Loucy (cell line): Measurements from ENCODE around the gene PSMC3.

Experiments used
- H2AFZ ChIP-seq: fragments of 200-600 bp; sonication (generic); 2 replicates; pipeline ENCODE4 v1.6.0; 2016; ENCODE audit warnings: antibody characterized with exemption, mild to moderate bottlenecking, low read length, moderate library complexity
- H3F3A ChIP-seq: fragments of 200-600 bp; 2 replicates; pipeline ENCODE4 v1.6.0; 2016; ENCODE audit warnings: antibody characterized with exemption, low read depth, mild to moderate bottlenecking
- H3K27me3 ChIP-seq: fragments of 200-600 bp; sonication (generic); 2 replicates; pipeline ENCODE4 v1.6.1; 2014; ENCODE audit warnings: low read length, mild to moderate bottlenecking; ENCODE audit not compliant: insufficient read depth, poor library complexity, severe bottlenecking
- H3K36me3 ChIP-seq: fragments of 200-600 bp; sonication (generic); 2 replicates; pipeline ENCODE4 v1.6.1; 2016; ENCODE audit warnings: low read length; ENCODE audit not compliant: insufficient read depth
- H3K4me1 ChIP-seq: fragments of 200-600 bp; sonication (generic); 2 replicates; pipeline ENCODE4 v1.5.1; 2014; ENCODE audit warnings: low read length, mild to moderate bottlenecking; ENCODE audit not compliant: insufficient read depth, poor library complexity, severe bottlenecking
- H3K4me2 ChIP-seq: fragments of 200-600 bp; sonication (generic); 2 replicates; pipeline ENCODE4 v1.6.0; 2014; ENCODE audit warnings: antibody characterized with exemption, low read length, low read depth, mild to moderate bottlenecking; ENCODE audit not compliant: poor library complexity, severe bottlenecking
- H3K4me3 ChIP-seq: fragments of 200-600 bp; sonication (generic); 2 replicates; pipeline ENCODE4 v1.5.1; 2014; ENCODE audit warnings: low read length, mild to moderate bottlenecking, mixed read lengths; ENCODE audit not compliant: poor library complexity, severe bottlenecking
- H3K79me2 ChIP-seq: fragments of 200-600 bp; sonication (generic); 2 replicates; pipeline ENCODE4 v1.6.1; 2014; ENCODE audit warnings: low read length; ENCODE audit not compliant: insufficient read depth
- H3K9ac ChIP-seq: fragments of 200-600 bp; sonication (generic); 2 replicates; pipeline ENCODE4 v1.6.0; 2014; ENCODE audit warnings: mild to moderate bottlenecking, low read depth, low read length, moderate library complexity; ENCODE audit not compliant: poor library complexity, severe bottlenecking
- H3K9me2 ChIP-seq: fragments of 200-600 bp; sonication (generic); replicated peaks from 2 replicates; pipeline ENCODE4 v1.6.1; 2016; ENCODE audit warnings: low read depth, low read length, mixed read lengths
- H3K9me3 ChIP-seq: fragments of 200-600 bp; sonication (generic); 2 replicates; pipeline ENCODE4 v1.6.1; 2014; ENCODE audit warnings: mild to moderate bottlenecking, antibody characterized with exemption, low read length, low read depth; ENCODE audit not compliant: insufficient read depth
- H4K20me1 ChIP-seq: fragments of 200-600 bp; sonication (generic); 2 replicates; pipeline ENCODE4 v1.6.0; 2014; ENCODE audit warnings: antibody characterized with exemption, low read length, mild to moderate bottlenecking; ENCODE audit not compliant: insufficient read depth, poor library complexity, severe bottlenecking
- CTCF ChIP-seq: fragments of 200-600 bp; sonication (generic); conservative IDR thresholded peaks from 2 replicates; pipeline ENCODE4 v1.5.1; 2014; ENCODE audit warnings: mild to moderate bottlenecking, antibody characterized with exemption, low read length
- EZH2phosphoT487 ChIP-seq: fragments of 200-600 bp; IDR thresholded peaks from 2 replicates; pipeline ENCODE4 v1.6.1; 2018; ENCODE audit warnings: antibody characterized with exemption, mild to moderate bottlenecking, moderate library complexity, borderline replicate concordance

The PSMC3 gene

GRCh38 chr11:47433157-47433556 lies 6.9 kb upstream of the PSMC3 start:
- TF ChIP-seq CTCF (no peak), EZH2phosphoT487 (no peak)
- Histone ChIP-seq H3K36me3 (no peaks in the 10 kb centered on the region), H3K9me3 (no peaks in the 10 kb centered on the region), H3K9me2 (no peaks in the 10 kb centered on the region), H3K4me3 (no peak overlapping the region), H2AFZ (no peak overlapping the region), H3K9ac (no peak overlapping the region), H3K4me2 (no peak overlapping the region), H4K20me1 (no peaks in the 10 kb centered on the region), H3K27me3 (no peaks in the 10 kb centered on the region), H3K4me1 (no peaks in the 10 kb centered on the region), H3F3A (no peaks in the 10 kb centered on the region), H3K79me2 (no peaks in the 10 kb centered on the region)

- H3K4me2 ChIP-seq = no peak overlapping the region
- TF ChIP-seq EZH2phosphoT487 (no peak), CTCF (no peak)
- no peaks in the 10 kb centered on the region for H3K4me1 ChIP-seq
- H3K9me3 ChIP-seq = no peaks in the 10 kb centered on the region
- H3F3A ChIP-seq = no peaks in the 10 kb centered on the region
- no peaks in the 10 kb centered on the region for H3K79me2 ChIP-seq
- no peak overlapping the region for H3K4me3 ChIP-seq
- no peaks in the 10 kb centered on the region for H4K20me1 ChIP-seq
- no peaks in the 10 kb centered on the region for H3K36me3 ChIP-seq
- H3K9ac ChIP-seq = no peak overlapping the region
- no peaks in the 10 kb centered on the region for H3K27me3 ChIP-seq
- no peak overlapping the region for H2AFZ ChIP-seq
- H3K9me2 ChIP-seq = no peaks in the 10 kb centered on the region
Observed at GRCh38 chr11:47431356-47432083, 5.3 kb upstream of the PSMC3 start.

GRCh38 chr11:47430524-47430923 lies 4.3 kb upstream of the PSMC3 start:
- Histone ChIP-seq H3F3A (no peaks in the 10 kb centered on the region), H3K9me2 (no peaks in the 10 kb centered on the region), H3K79me2 (peaks cover 6% of the 10 kb centered on the region), H3K4me1 (peaks cover 3% of the 10 kb centered on the region), H3K9me3 (no peaks in the 10 kb centered on the region), H3K4me2 (no peak overlapping the region), H3K9ac (no peak overlapping the region), H3K27me3 (peaks cover 6% of the 10 kb centered on the region), H2AFZ (no peak overlapping the region), H4K20me1 (peaks cover 4% of the 10 kb centered on the region), H3K4me3 (no peak overlapping the region), H3K36me3 (no peaks in the 10 kb centered on the region)
- TF ChIP-seq CTCF = no peak
- no peak for TF ChIP-seq EZH2phosphoT487
